Endothelial cell of umbilical vein (primary cell): ENCODE data around the gene KLF2. TPM values are rescaled to one million over a fixed set of nuclear protein-coding genes. Genes with fewer than 3 reads are reported as not detected.
A peak's percentile ranks its signal among the peaks of the same experiment; 100 is the strongest.

ENCODE experiments used
- BruUV-seq: library from RNA; stranded (reverse); fragments of 400-500 nt; replicated peaks from 2 replicates; lab custom pipeline; 2021; lab: Mats Ljungman, UMichigan
- CTCF ChIA-PET: fragments of 300-600, 350-600 bp; sonication (Branson Sonifier 250); formaldehyde crosslinking; loops from one replicate; lab custom pipeline; 2021; ENCODE audit warnings: antibody characterized with exemption, inconsistent platforms; lab: Charles Lee
- POLR2A ChIA-PET: fragments of 300-600, 350-600 bp; sonication (Branson Sonifier 250); formaldehyde crosslinking; loops from one replicate; lab custom pipeline; 2021; ENCODE audit warnings: antibody characterized with exemption, inconsistent platforms; lab: Charles Lee
- DNase-seq: peaks from one replicate; pipeline ENCODE4 v3.0.0-alpha.2; 2011; ENCODE audit warnings: low read depth, low spot score
- FAIRE-seq: peaks from 2 replicates; lab custom pipeline; 2011; peaks lifted over from hg19 to GRCh38; lab: Jason Lieb, UNC
- H2AFZ ChIP-seq: 2 replicates; pipeline ENCODE4 v1.6.0; 2012; ENCODE audit warnings: low read depth, low read length, control low read depth, inconsistent platforms
- H3K27ac ChIP-seq: 2 replicates; pipeline ENCODE4 v1.5.1; 2011; ENCODE audit warnings: low read depth, mild to moderate bottlenecking, control low read depth, low read length, moderate library complexity; ENCODE audit not compliant: insufficient read depth
- H3K27me3 ChIP-seq, 2 experiments: 2 replicates each; pipeline versions ENCODE4 v1.6.0 to v1.6.1; 2011; ENCODE audit warnings: low read length in 2 of 2, mixed read lengths in 1 of 2; ENCODE audit not compliant: control insufficient read depth in 2 of 2, insufficient read depth in 2 of 2
- H3K36me3 ChIP-seq, 2 experiments: 2 replicates in 1 of 2; 3 replicates in 1 of 2; pipeline ENCODE4 v1.5.1; 2011; ENCODE audit warnings: low read length in 2 of 2, mild to moderate bottlenecking in 1 of 2, moderate library complexity in 1 of 2; ENCODE audit not compliant: control insufficient read depth in 2 of 2, insufficient read depth in 2 of 2; ENCODE audit errors: extremely low read depth in 1 of 2
- H3K4me1 ChIP-seq: 3 replicates; pipeline ENCODE4 v1.5.1; 2011; ENCODE audit warnings: mild to moderate bottlenecking, low read length; ENCODE audit not compliant: control insufficient read depth, insufficient read depth; ENCODE audit errors: extremely low read depth
- H3K4me2 ChIP-seq: 2 replicates; pipeline ENCODE4 v1.6.1; 2011; ENCODE audit warnings: low read length, control low read depth, mixed read lengths; ENCODE audit not compliant: insufficient read depth
- H3K4me3 ChIP-seq, 3 experiments: fragments of 200-600 bp in 1 of 3; sonication (generic), shearing (Covaris generic) in 1 of 3; replicated peaks in 1 of 3; 2 replicates each; pipeline ENCODE4 v1.5.1; 2011 to 2016; ENCODE audit warnings: control low read depth in 3 of 3, low read length in 3 of 3, mild to moderate bottlenecking in 2 of 3, inconsistent platforms in 1 of 3, low read depth in 1 of 3, moderate library complexity in 1 of 3; ENCODE audit not compliant: insufficient read depth in 1 of 3
- H3K79me2 ChIP-seq: 2 replicates; pipeline ENCODE4 v1.6.0; 2012; ENCODE audit warnings: low read length, inconsistent platforms; ENCODE audit not compliant: control insufficient read depth, insufficient read depth
- H3K9ac ChIP-seq: replicated peaks from 2 replicates; pipeline ENCODE3; 2011; ENCODE audit warnings: low read length, control low read depth; ENCODE audit not compliant: insufficient read depth; ENCODE audit errors: extremely low read depth
- H3K9me1 ChIP-seq: replicated peaks from 3 replicates; pipeline ENCODE4 v1.6.0; 2011; ENCODE audit warnings: mild to moderate bottlenecking, low read length; ENCODE audit not compliant: control insufficient read depth, insufficient read depth; ENCODE audit errors: extremely low read depth
- H3K9me3 ChIP-seq: replicated peaks from 2 replicates; pipeline ENCODE4 v1.5.1; 2012; ENCODE audit warnings: low read length, inconsistent platforms; ENCODE audit not compliant: control insufficient read depth, insufficient read depth
- H4K20me1 ChIP-seq: replicated peaks from 2 replicates; pipeline ENCODE3; 2011; ENCODE audit warnings: mild to moderate bottlenecking, low read length; ENCODE audit not compliant: control insufficient read depth, insufficient read depth; ENCODE audit errors: extremely low read depth
- EZH2 ChIP-seq: IDR thresholded peaks from 2 replicates; pipeline ENCODE4 v1.6.1; 2012; ENCODE audit warnings: borderline replicate concordance, low read depth, mild to moderate bottlenecking, moderate library complexity, low read length, inconsistent platforms; ENCODE audit not compliant: severe bottlenecking
- FOS ChIP-seq: IDR thresholded peaks from 2 replicates; pipeline ENCODE4 v1.6.1; 2011; ENCODE audit warnings: mild to moderate bottlenecking, low read length, moderate library complexity, borderline replicate concordance; ENCODE audit not compliant: insufficient read depth
- GATA2 ChIP-seq: IDR thresholded peaks from 2 replicates; pipeline ENCODE4 v1.7.0; 2011; ENCODE audit warnings: low read depth, mild to moderate bottlenecking, moderate library complexity, mixed read lengths, low read length; ENCODE audit not compliant: insufficient read length, insufficient read depth
- JUN ChIP-seq: IDR thresholded peaks from 2 replicates; pipeline ENCODE4 v1.6.1; 2011; ENCODE audit warnings: borderline replicate concordance, low read depth; ENCODE audit not compliant: insufficient read length, insufficient read depth
- MYC ChIP-seq: IDR thresholded peaks from one replicate; pipeline ENCODE4 v1.6.1; 2011; ENCODE audit warnings: mild to moderate bottlenecking, low read depth, low read length
- POLR2A ChIP-seq: IDR thresholded peaks from 2 replicates; pipeline ENCODE4 v1.6.1; 2012; ENCODE audit warnings: low read depth, mild to moderate bottlenecking, control low read depth, low read length
- POLR2AphosphoS5 ChIP-seq: IDR thresholded peaks from 2 replicates; pipeline ENCODE4 v1.6.1; 2012; ENCODE audit warnings: low read depth, mild to moderate bottlenecking, control low read depth, low read length, moderate library complexity; ENCODE audit not compliant: insufficient read depth
- dilution Hi-C: fragments of 300-500 bp; cut with MboI; formaldehyde crosslinking; loops from one replicate; pipeline ENCODE4 v1.15.0; 2019; ENCODE audit warnings: low sequenced_read_pairs; ENCODE audit not compliant: extremely low pct_ligation_motif_present
- intact Hi-C: fragments of 100-400 bp; cut with micrococcal nuclease; formaldehyde crosslinking; loops from one replicate; pipeline ENCODE4 v1.10.0; 2022
- polyA plus RNA-seq, 4 experiments: library from polyadenylated mRNA; depleted of rRNA in 3 of 4; stranded (reverse) in 3 of 4; unstranded in 1 of 4; fragments of >200 nt; gene quantifications; 2 replicates each; pipeline versions ENCODE4 v1.2.1 to v1.2.3, GENCODE V29; 2011 to 2012; ENCODE audit warnings: missing spikeins in 1 of 4
- total RNA-seq: library from RNA; stranded (reverse); gene quantifications from 2 replicates; pipeline ENCODE4 v1.2.3, GENCODE V29; 2021
- TF ChIP-seq, protein P1 (sequence below), 2 donors: IDR thresholded peaks; 1 replicate in 1 of 2; 2 replicates in 1 of 2; pipeline ENCODE4 v1.5.1; 2011; ENCODE audit warnings: low read length in 2 of 2, mild to moderate bottlenecking in 2 of 2, moderate library complexity in 2 of 2, control low read depth in 1 of 2, inconsistent platforms in 1 of 2, low read depth in 1 of 2; ENCODE audit not compliant: insufficient read depth in 1 of 2; ENCODE audit errors: extremely low read depth in 1 of 2
- TF ChIP-seq, protein P2 (sequence below): IDR thresholded peaks from 2 replicates; pipeline ENCODE4 v1.6.1; 2011; ENCODE audit not compliant: insufficient read depth, insufficient read length

The KLF2 gene
- total and polyA plus RNA-seq, 2 donors (not counting 3 experiments of a cell fraction or from before 2014, with no cell fraction given) = 23.4 to 30.3 TPM

DNA sequence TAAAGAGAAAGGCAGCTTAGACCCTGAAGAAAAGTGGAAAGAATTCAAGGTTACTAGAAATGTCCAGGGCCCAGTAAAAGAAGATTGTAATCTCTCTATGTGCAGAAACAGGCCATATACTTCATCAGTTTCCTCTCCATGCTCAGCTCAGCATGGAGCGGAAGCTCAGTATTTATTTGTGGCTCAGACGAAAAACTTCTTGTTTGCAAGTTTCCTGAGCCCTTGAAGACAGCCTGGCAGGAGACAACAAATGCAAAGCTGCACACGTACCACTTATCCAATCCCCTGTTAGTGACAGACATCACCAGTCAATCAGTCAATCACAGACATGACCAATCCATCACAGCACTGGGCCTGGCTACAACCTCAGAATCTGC lies 8.1 kb upstream of the KLF2 start:
- ChIA-PET CTCF (interaction anchor here (0.8 to 2.6 kb wide), 13 partner anchors 8 to 71 kb away, joined by 3 to 15 read pairs (median 8); partner anchors contain the start of gene KLF2), POLR2A (interaction anchor here (0.8 to 2.8 kb wide), 8 partner anchors 9 to 63 kb away, joined by 3 to 51 read pairs (median 8); partner anchors contain the start of gene KLF2)
- Histone ChIP-seq H4K20me1 (no peaks in the 10 kb centered on the region), H2AFZ (no peak overlapping the region), H3K27me3 (no peaks in the 10 kb centered on the region), H3K4me3 (no peak overlapping the region), H3K27ac (peak overlapping the region; percentile 88), H3K4me1 (peaks cover 20% of the 10 kb centered on the region), H3K9ac (peak overlapping the region; percentile 30), H3K36me3 (no peaks in the 10 kb centered on the region), H3K9me1 (no peaks in the 10 kb centered on the region), H3K79me2 (no peaks in the 10 kb centered on the region), H3K9me3 (no peaks in the 10 kb centered on the region), H3K4me2 (peak overlapping the region; percentile 57)
- TF ChIP-seq EZH2 (no peak), MYC (peak; percentile 7), POLR2AphosphoS5 (peak; percentile 46), POLR2A (no peak), JUN (no peak), GATA2 (peak; percentile 91), FOS (no peak)
- TF ChIP-seq, protein P1, sequence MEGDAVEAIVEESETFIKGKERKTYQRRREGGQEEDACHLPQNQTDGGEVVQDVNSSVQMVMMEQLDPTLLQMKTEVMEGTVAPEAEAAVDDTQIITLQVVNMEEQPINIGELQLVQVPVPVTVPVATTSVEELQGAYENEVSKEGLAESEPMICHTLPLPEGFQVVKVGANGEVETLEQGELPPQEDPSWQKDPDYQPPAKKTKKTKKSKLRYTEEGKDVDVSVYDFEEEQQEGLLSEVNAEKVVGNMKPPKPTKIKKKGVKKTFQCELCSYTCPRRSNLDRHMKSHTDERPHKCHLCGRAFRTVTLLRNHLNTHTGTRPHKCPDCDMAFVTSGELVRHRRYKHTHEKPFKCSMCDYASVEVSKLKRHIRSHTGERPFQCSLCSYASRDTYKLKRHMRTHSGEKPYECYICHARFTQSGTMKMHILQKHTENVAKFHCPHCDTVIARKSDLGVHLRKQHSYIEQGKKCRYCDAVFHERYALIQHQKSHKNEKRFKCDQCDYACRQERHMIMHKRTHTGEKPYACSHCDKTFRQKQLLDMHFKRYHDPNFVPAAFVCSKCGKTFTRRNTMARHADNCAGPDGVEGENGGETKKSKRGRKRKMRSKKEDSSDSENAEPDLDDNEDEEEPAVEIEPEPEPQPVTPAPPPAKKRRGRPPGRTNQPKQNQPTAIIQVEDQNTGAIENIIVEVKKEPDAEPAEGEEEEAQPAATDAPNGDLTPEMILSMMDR (IDR thresholded peaks at IDR 0.05; ENCODE audit: extremely low read depth in 1 of 2, insufficient read depth in 1 of 2, low read depth in 1 of 2, low read length in 2 of 2) = no peak
- TF ChIP-seq, protein P2, sequence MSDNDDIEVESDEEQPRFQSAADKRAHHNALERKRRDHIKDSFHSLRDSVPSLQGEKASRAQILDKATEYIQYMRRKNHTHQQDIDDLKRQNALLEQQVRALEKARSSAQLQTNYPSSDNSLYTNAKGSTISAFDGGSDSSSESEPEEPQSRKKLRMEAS = no peak
- no TSS peak for BruUV-seq
- FAIRE-seq (no peak), DNase-seq (peak; percentile 97)
- intact Hi-C loops (loop anchor here (1.0 kb wide), 6 partner anchors 8 to 58 kb away; partner anchors contain the start of gene KLF2), dilution Hi-C loops (no loop called here)
